Ovary (tissue), 3 donors: ENCODE results near the gene IRF4.

Experiments used
- CTCF ChIP-seq, 3 donors: fragments of 450-650 bp in 2 of 3; fragments of 200-600 bp in 1 of 3; IDR thresholded peaks; one replicate each; pipeline versions ENCODE4 v1.5.1 to v1.8.0; 2016 to 2022; ENCODE audit warnings: antibody characterized with exemption in 3 of 3, mild to moderate bottlenecking in 1 of 3
- POLR2A ChIP-seq: fragments of 450-650 bp; IDR thresholded peaks from one replicate; pipeline ENCODE4 v1.6.1; 2017; ENCODE audit warnings: antibody characterized with exemption, mild to moderate bottlenecking, moderate library complexity
- donor health status: DM: no; HTN: no; CAD: no.

- TF ChIP-seq CTCF (IDR thresholded peaks at IDR 0.05) = no peak
- TF ChIP-seq POLR2A = no peak
Observed at GRCh38 chr6:357791-358341, 33.7 kb upstream of the IRF4 start.
